Spleen (tissue), 7 donors: ENCODE data around the gene CISTR.

ENCODE experiments used
- POLR2A ChIP-seq, 3 donors: fragments of 450-650 bp; IDR thresholded peaks; one replicate each; pipeline ENCODE4 v1.5.1; 2017; ENCODE audit warnings: antibody characterized with exemption in 3 of 3, mild to moderate bottlenecking in 1 of 3
- TF ChIP-seq, protein P1 (sequence below), 11 experiments: fragments of 200-600 bp in 7 of 11; fragments of 450-650 bp in 4 of 11; sonication (generic) in 4 of 11; IDR thresholded peaks in 8 of 11; conservative IDR thresholded peaks in 3 of 11; 1 replicate in 7 of 11; 2 replicates in 4 of 11; pipeline versions ENCODE4 v1.4.0 to v1.8.0; 2016 to 2021; ENCODE audit warnings: antibody characterized with exemption in 11 of 11, inconsistent platforms in 4 of 11, mild to moderate bottlenecking in 1 of 11
- donor health status: DM: no; HTN: no; CAD: no; lungs with moderate emphysema.
- donor health status: DM: no; HTN: no; CAD: no.
- donor health status: DM: no; HTN: no; CAD: no.

DNA sequence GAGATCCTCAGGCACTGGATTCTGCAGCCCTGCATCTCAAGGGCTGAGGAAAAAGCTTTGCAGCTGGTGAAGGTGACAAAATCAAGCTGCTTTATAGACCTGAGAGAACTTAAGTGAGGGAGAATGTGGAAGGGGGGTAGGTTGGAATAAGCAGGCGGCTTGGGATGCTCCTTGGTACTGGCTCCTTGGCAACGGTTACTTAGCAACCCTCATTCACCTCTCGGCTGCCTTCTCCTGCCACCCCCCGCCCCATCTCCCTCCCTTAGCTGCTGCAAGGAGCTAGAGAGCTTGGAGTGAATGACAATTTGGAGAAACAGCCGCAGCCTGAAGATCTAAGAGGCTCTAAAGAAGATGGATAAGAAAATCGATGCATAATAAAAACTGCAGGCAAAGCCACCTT, 44.1 kb upstream of the CISTR start:
- TF ChIP-seq, protein P1, sequence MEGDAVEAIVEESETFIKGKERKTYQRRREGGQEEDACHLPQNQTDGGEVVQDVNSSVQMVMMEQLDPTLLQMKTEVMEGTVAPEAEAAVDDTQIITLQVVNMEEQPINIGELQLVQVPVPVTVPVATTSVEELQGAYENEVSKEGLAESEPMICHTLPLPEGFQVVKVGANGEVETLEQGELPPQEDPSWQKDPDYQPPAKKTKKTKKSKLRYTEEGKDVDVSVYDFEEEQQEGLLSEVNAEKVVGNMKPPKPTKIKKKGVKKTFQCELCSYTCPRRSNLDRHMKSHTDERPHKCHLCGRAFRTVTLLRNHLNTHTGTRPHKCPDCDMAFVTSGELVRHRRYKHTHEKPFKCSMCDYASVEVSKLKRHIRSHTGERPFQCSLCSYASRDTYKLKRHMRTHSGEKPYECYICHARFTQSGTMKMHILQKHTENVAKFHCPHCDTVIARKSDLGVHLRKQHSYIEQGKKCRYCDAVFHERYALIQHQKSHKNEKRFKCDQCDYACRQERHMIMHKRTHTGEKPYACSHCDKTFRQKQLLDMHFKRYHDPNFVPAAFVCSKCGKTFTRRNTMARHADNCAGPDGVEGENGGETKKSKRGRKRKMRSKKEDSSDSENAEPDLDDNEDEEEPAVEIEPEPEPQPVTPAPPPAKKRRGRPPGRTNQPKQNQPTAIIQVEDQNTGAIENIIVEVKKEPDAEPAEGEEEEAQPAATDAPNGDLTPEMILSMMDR (IDR thresholded peaks at IDR 0.05 in 8 of 11, conservative IDR thresholded peaks at IDR 0.05 in 3 of 11) = no peak
- no peak for TF ChIP-seq POLR2A (IDR thresholded peaks at IDR 0.05)
